Heart left ventricle (tissue), 16 donors: ENCODE data around the gene FAF1. TPM values are rescaled to one million over a fixed set of nuclear protein-coding genes. Genes with fewer than 3 reads are reported as not detected.

ENCODE experiments used
- ATAC-seq, 4 donors: fragments of 200-7000 bp; cut with Tn5 transposase; one replicate each; pipeline ENCODE4 v1.9.1; 2020 to 2022; ENCODE audit warnings: moderate library complexity in 4 of 4, mild to moderate bottlenecking in 3 of 4, moderate number of reproducible peaks in 1 of 4
- DNase-seq, 5 donors: peaks; one replicate each; pipeline ENCODE4 v3.0.0-alpha.2; 2020
- H3K27ac ChIP-seq, 12 donors: fragments of 200-600 bp; sonication (generic) in 4 of 12; one replicate each; pipeline versions ENCODE4 v1.5.0 to v1.8.0; 2016 to 2022; ENCODE audit warnings: mild to moderate bottlenecking in 2 of 12
- H3K27me3 ChIP-seq, 9 donors: fragments of 200-600 bp; sonication (generic) in 2 of 9; one replicate each; pipeline versions ENCODE4 v1.5.1 to v1.8.0; 2016 to 2022; ENCODE audit warnings: mild to moderate bottlenecking in 3 of 9
- H3K36me3 ChIP-seq, 9 donors: fragments of 200-600 bp; sonication (generic) in 2 of 9; one replicate each; pipeline versions ENCODE4 v1.5.0 to v1.8.0; 2018 to 2022; ENCODE audit warnings: mild to moderate bottlenecking in 2 of 9
- H3K4me1 ChIP-seq, 12 donors: fragments of 200-600 bp; sonication (generic) in 4 of 12; one replicate each; pipeline versions ENCODE4 v1.5.0 to v1.8.0; 2016 to 2022; ENCODE audit warnings: mild to moderate bottlenecking in 3 of 12
- H3K4me3 ChIP-seq, 12 donors: fragments of 200-600 bp; sonication (generic) in 4 of 12; one replicate each; pipeline versions ENCODE4 v1.5.0 to v1.8.0; 2017 to 2022; ENCODE audit warnings: mild to moderate bottlenecking in 9 of 12, moderate library complexity in 4 of 12
- H3K9me3 ChIP-seq, 12 donors: fragments of 200-600 bp; sonication (generic) in 4 of 12; one replicate each; pipeline versions ENCODE4 v1.5.0 to v1.8.0; 2016 to 2022; ENCODE audit warnings: mild to moderate bottlenecking in 1 of 12
- POLR2A ChIP-seq, 2 donors: fragments of 450-650 bp; IDR thresholded peaks; one replicate each; pipeline ENCODE4 v1.6.1; 2017; ENCODE audit warnings: antibody characterized with exemption in 2 of 2, mild to moderate bottlenecking in 2 of 2, moderate library complexity in 2 of 2
- WGBS, 4 donors: extraction: QIAGEN DNeasy Blood & Tissue Kit in 2 of 4; methylation state at CpG; one replicate each; pipeline versions ENCODE4 v1.1.5 to v1.1.7; 2013 to 2018; 5-methylcytosine and 5-hydroxymethylcytosine counted together
- intact Hi-C, 10 donors: fragments of 100-400 bp; cut with DNase I; formaldehyde crosslinking; loops; one replicate each; pipeline versions ENCODE4 v1.11.1 to v1.14.2; 2022
- polyA plus RNA-seq, 2 donors: library from polyadenylated mRNA; stranded (reverse); fragments of 200-250 nt; gene quantifications; one replicate each; pipeline ENCODE4 v1.2.3, GENCODE V29; 2013
- total RNA-seq, 9 donors: library from RNA; depleted of rRNA in 2 of 9; stranded (reverse); fragments of >200 nt in 2 of 9; fragmentation: NEBNext Ultra II Directional in 3 of 9; extraction: Animal tissue kit (Norgen Biotek cat#: 25700) in 3 of 9; gene quantifications; one replicate each; pipeline versions ENCODE4 v1.1.0 to v1.2.4, GENCODE V29; 2016 to 2023
- TF ChIP-seq, protein P1 (sequence below), 12 donors: fragments of 200-600 bp; sonication (generic) in 4 of 12; IDR thresholded peaks; one replicate each; pipeline versions ENCODE4 v1.5.0 to v1.8.0; 2018 to 2022; ENCODE audit warnings: antibody characterized with exemption in 12 of 12, mild to moderate bottlenecking in 5 of 12
- donor health status: ischemic (EF 13 %, LVEDD 7.1; RV severe dilation, severe dysfunction).
- donor health status: healthy with polysubstance abuse.
- donor health status: DM: no; HTN: yes; CAD: no.
- donor health status: DM: no; HTN: no; CAD: no.
- donor health status: ischemic (EF 25% LVEDD 6.9; RV normal size, moderate dysfunction).
- donor health status: ischemic (EF 25% LVEDD 5.7; RV mildly dilated, moderate dysfunction).
- donor health status: healthy.
- donor health status: DM: yes; HTN: yes; CAD: no.
- donor health status: ischemic (EF 35%, LVEDD 5.7; RV mildly dilated, moderate dysfunction).
- donor health status: nonischemic (EF 11% LVEDD 7.7; RV severe dilation, severe dysfunction).
- donor health status: DM: yes; HTN: yes; CAD: no.
- donor health status: PGD.
- donor health status: ischemic (EF 29% LVEDD 5.4; RV normal size, mild dysfunction).
- donor health status: nonischemic (EF 23%, LVEDD 6.1; RV moderate dilation, normal function).

FAF1 gene
- total and polyA plus RNA-seq, 11 donors, result 41.0 to 112 (median 81.3) TPM

DNA sequence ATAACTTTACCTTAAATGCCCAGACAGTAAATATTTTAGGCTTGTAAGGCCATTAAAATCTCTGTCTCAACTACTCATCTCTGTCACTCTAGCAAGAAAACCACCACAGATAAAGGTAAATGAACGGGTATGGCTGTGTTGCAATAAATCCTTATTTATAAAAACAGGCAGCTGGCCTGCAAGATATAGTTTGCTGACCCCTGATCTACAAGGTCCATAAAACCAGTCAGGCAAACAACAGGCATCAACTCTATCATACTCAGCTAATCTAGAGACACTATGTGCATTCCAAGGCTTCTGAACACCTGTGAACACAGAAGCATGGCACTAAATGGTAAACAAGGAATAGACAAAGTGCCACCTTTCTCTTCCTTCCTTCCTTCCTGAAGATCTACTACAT, 9.7 kb downstream of the FAF1 start:
- Histone ChIP-seq H3K9me3 (no peaks in the 10 kb centered on the region), H3K27me3 (no peaks in the 10 kb centered on the region), H3K27ac (no peak overlapping the region), H3K36me3 (no peaks in the 10 kb centered on the region), H3K4me1 (peaks cover 0 to 31% (median 14%) of the 10 kb centered on the region in 12 donors), H3K4me3 (no peak overlapping the region)
- intact Hi-C loops, result no loop called here
- 78 to 86% (median 81%) methylated on average over 1 of the region's 1 CpG for WGBS, 4 donors
- no peak for ATAC-seq
- DNase-seq, result no peak
- no peak for TF ChIP-seq POLR2A (IDR thresholded peaks at IDR 0.05)
- TF ChIP-seq, protein P1, sequence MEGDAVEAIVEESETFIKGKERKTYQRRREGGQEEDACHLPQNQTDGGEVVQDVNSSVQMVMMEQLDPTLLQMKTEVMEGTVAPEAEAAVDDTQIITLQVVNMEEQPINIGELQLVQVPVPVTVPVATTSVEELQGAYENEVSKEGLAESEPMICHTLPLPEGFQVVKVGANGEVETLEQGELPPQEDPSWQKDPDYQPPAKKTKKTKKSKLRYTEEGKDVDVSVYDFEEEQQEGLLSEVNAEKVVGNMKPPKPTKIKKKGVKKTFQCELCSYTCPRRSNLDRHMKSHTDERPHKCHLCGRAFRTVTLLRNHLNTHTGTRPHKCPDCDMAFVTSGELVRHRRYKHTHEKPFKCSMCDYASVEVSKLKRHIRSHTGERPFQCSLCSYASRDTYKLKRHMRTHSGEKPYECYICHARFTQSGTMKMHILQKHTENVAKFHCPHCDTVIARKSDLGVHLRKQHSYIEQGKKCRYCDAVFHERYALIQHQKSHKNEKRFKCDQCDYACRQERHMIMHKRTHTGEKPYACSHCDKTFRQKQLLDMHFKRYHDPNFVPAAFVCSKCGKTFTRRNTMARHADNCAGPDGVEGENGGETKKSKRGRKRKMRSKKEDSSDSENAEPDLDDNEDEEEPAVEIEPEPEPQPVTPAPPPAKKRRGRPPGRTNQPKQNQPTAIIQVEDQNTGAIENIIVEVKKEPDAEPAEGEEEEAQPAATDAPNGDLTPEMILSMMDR (IDR thresholded peaks at IDR 0.05), result no peak

DNA sequence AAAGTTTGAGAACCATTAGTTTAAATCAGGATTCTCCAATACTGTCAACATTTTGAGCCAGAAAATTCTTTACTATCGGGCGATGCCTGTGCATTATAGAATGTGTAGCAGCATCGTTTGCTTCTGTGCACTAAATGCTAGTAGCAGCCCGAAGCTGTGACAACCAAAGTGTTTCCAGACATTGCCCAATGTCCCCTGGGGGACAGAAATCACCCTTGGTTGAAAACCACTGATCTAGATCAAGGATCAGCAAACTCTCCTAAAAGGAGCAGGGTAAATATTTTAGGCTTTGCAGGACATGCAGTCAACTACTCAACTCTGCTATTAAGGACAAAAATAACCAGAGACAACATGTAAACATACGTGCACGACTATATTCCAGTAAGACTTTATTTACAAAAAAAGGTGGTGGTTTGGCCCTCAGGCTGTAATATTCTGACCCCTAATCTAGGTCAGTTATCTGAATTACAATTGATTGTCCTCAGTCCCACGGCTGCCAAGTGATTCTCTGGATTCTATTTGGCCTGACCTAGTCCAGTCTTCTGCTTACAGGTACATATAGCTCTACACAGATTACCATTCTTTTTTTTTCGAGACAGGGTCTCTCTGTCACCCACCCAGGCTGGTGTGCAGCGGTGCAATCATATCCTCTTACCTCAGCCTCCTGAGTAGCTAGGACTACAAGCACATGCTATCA, 10.6 kb downstream of the FAF1 start:
- intact Hi-C loops, result loop anchor here in 1 of 10 donors (10.0 kb wide), 1 partner anchor 95 kb away; no protein-coding TSS in a partner anchor
- H3K36me3 ChIP-seq, result no peaks in the 10 kb centered on the region
- no peak for TF ChIP-seq POLR2A (IDR thresholded peaks at IDR 0.05)
- TF ChIP-seq, protein P1 (IDR thresholded peaks at IDR 0.05), result no peak
- H3K4me1 ChIP-seq, result peaks cover 0 to 36% (median 12%) of the 10 kb centered on the region in 12 donors
- DNase-seq (no peak), ATAC-seq (no peak)
- no peak overlapping the region for H3K4me3 ChIP-seq
- WGBS, 4 donors, result 81 to 87% (median 84%) methylated on average over 9 of the region's 9 CpGs
- H3K9me3 ChIP-seq, result no peaks in the 10 kb centered on the region
- H3K27ac ChIP-seq, result no peak overlapping the region
- H3K27me3 ChIP-seq, result no peaks in the 10 kb centered on the region

DNA sequence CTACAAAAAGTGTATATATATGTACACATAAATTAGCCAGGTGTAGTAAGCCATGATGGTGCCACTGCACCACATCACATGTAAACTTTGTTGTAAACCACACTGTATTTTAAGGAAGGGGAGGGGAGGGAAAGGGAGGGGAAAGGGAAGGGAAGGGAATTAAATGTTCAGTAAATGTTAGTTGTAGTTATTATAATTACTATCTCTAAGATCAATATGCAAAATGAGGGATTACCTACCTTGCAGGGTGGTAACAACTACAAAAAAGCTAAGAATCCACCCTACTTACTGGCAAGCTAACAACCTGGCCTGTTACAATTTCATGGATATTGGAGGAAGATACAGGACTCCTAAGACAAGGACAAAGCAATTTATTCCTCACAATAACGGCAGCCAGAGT, 17.7 kb downstream of the FAF1 start:
- Histone ChIP-seq H3K4me1 (peaks cover 0 to 32% (median 5%) of the 10 kb centered on the region in 12 donors), H3K4me3 (no peak overlapping the region), H3K9me3 (no peaks in the 10 kb centered on the region), H3K36me3 (no peaks in the 10 kb centered on the region), H3K27me3 (no peaks in the 10 kb centered on the region), H3K27ac (no peak overlapping the region)
- DNase-seq (no peak), ATAC-seq (no peak)
- TF ChIP-seq, protein P1 (IDR thresholded peaks at IDR 0.05), result no peak
- no peak for TF ChIP-seq POLR2A (IDR thresholded peaks at IDR 0.05)
- 88 to 93% (median 91%) methylated on average over 1 of the region's 1 CpG for WGBS, 4 donors
- intact Hi-C loops, result loop anchor here in 1 of 10 donors (10.0 kb wide), 1 partner anchor 102 kb away; no protein-coding TSS in a partner anchor

DNA sequence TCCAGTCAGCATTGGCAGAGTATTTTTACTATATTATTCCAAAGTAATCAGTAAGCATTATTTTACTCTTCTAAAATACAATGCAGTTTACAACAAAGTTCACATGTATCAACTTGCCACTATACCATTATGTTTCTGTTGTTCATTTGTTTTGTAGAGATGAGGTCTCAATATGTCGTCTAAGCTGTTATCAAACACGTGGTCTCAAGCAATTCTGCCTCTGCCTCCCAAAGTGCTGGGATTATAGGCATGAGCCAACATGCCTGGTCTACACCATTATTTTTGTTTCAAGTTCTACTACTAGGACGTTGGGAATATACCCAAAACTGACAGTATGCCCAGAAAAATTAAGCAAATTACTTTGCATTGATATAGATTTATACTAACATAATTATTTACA, 19.8 kb downstream of the FAF1 start:
- H3K36me3 ChIP-seq, result no peaks in the 10 kb centered on the region
- TF ChIP-seq POLR2A (IDR thresholded peaks at IDR 0.05), result no peak
- TF ChIP-seq, protein P1 (IDR thresholded peaks at IDR 0.05), result no peak
- H3K27me3 ChIP-seq, result no peaks in the 10 kb centered on the region
- H3K9me3 ChIP-seq, result no peaks in the 10 kb centered on the region
- 78 to 91% (median 87%) methylated on average over 3 of the region's 3 CpGs for WGBS, 4 donors
- H3K27ac ChIP-seq, result no peak overlapping the region
- no peak for DNase-seq
- peaks cover 0 to 22% (median 2%) of the 10 kb centered on the region in 12 donors for H3K4me1 ChIP-seq
- H3K4me3 ChIP-seq, result no peak overlapping the region
- intact Hi-C loops, result loop anchor here in 1 of 10 donors (10.0 kb wide), 1 partner anchor 105 kb away; no protein-coding TSS in a partner anchor
- ATAC-seq, result no peak
